Chondrocyte (in vitro differentiated cells): ENCODE results near the gene SPTBN1. TPM values are rescaled to one million over a fixed set of nuclear protein-coding genes. Genes with fewer than 3 reads are reported as not detected.

Experiments used
- DNase-seq: peaks from one replicate; pipeline ENCODE4 v3.0.0; 2021; ENCODE audit warnings: mixed read lengths, low spot score
- H3K27ac Mint-ChIP-seq: one replicate; pipeline ENCODE4 v1.8.0; 2021; ENCODE audit warnings: mild to moderate bottlenecking, moderate library complexity, mixed read lengths; ENCODE audit not compliant: unreplicated experiment
- H3K27me3 Mint-ChIP-seq: 2 replicates; pipeline ENCODE4 v1.8.0; 2021; ENCODE audit warnings: low read depth, mixed read lengths
- H3K36me3 Mint-ChIP-seq: 2 replicates; pipeline ENCODE4 v1.8.0; 2021; ENCODE audit warnings: low read depth, mixed read lengths
- H3K4me1 Mint-ChIP-seq: 2 replicates; pipeline ENCODE4 v1.8.0; 2021; ENCODE audit warnings: low read depth, mild to moderate bottlenecking, mixed read lengths
- H3K4me3 Mint-ChIP-seq: one replicate; pipeline ENCODE4 v1.8.0; 2021; ENCODE audit warnings: mild to moderate bottlenecking, moderate library complexity, mixed read lengths; ENCODE audit not compliant: unreplicated experiment
- H3K9me3 Mint-ChIP-seq: 2 replicates; pipeline ENCODE4 v1.8.0; 2021; ENCODE audit warnings: low read depth, mixed read lengths
- CTCF ChIP-seq: fragments of 200-600 bp; sonication (generic); IDR thresholded peaks from 2 replicates; pipeline ENCODE4 v1.5.0; 2021; ENCODE audit warnings: antibody characterized with exemption, mild to moderate bottlenecking, moderate library complexity
- total RNA-seq: library from RNA; stranded (reverse); gene quantifications from 3 replicates; pipeline ENCODE4 v1.2.1, GENCODE V29; 2021

Gene SPTBN1
- total RNA-seq, 1 donor from 2014 or later = 297 TPM

GRCh38 chr2:54599326-54599710 lies 143.2 kb downstream of the SPTBN1 start:
- H3K27me3 Mint-ChIP-seq = no peaks in the 10 kb centered on the region
- peaks cover 7% of the 10 kb centered on the region for H3K36me3 Mint-ChIP-seq
- no peak for DNase-seq
- H3K4me1 Mint-ChIP-seq = peaks cover 88% of the 10 kb centered on the region
- H3K9me3 Mint-ChIP-seq = no peaks in the 10 kb centered on the region
- H3K27ac Mint-ChIP-seq = peak overlapping the region; percentile 64
- no peak overlapping the region for H3K4me3 Mint-ChIP-seq
- TF ChIP-seq CTCF = no peak

GRCh38 chr2:54599914-54600313 lies 143.8 kb downstream of the SPTBN1 start:
- no peak for DNase-seq
- Mint-ChIP-seq H3K9me3 (no peaks in the 10 kb centered on the region), H3K27ac (peak overlapping the region; percentile 84), H3K36me3 (peaks cover 7% of the 10 kb centered on the region), H3K27me3 (no peaks in the 10 kb centered on the region), H3K4me3 (no peak overlapping the region), H3K4me1 (peaks cover 94% of the 10 kb centered on the region)
- TF ChIP-seq CTCF = no peak

- Mint-ChIP-seq H3K36me3 (peaks cover 7% of the 10 kb centered on the region), H3K27ac (no peak overlapping the region), H3K4me3 (no peak overlapping the region), H3K4me1 (peaks cover 99% of the 10 kb centered on the region), H3K9me3 (no peaks in the 10 kb centered on the region), H3K27me3 (no peaks in the 10 kb centered on the region)
- no peak for TF ChIP-seq CTCF
- no peak for DNase-seq
Observed at GRCh38 chr2:54601339-54601738, 145.2 kb downstream of the SPTBN1 start.

GRCh38 chr2:54602736-54603322 lies 146.7 kb downstream of the SPTBN1 start:
- H3K27ac Mint-ChIP-seq = peak overlapping the region; percentile 81
- H3K27me3 Mint-ChIP-seq = no peaks in the 10 kb centered on the region
- peaks cover 92% of the 10 kb centered on the region for H3K4me1 Mint-ChIP-seq

GRCh38 chr2:54603357-54603756 lies 147.2 kb downstream of the SPTBN1 start:
- TF ChIP-seq CTCF = peak; percentile 28
- no peak overlapping the region for H3K4me3 Mint-ChIP-seq
- DNase-seq = no peak
- H3K36me3 Mint-ChIP-seq = peaks cover 9% of the 10 kb centered on the region
- H3K27me3 Mint-ChIP-seq = no peaks in the 10 kb centered on the region
- H3K4me1 Mint-ChIP-seq = peaks cover 92% of the 10 kb centered on the region
- peak overlapping the region; percentile 81 for H3K27ac Mint-ChIP-seq
- no peaks in the 10 kb centered on the region for H3K9me3 Mint-ChIP-seq

More at GRCh38 chr2:54602736-54603322, 146.7 kb downstream of the SPTBN1 start:
- H3K9me3 Mint-ChIP-seq = no peaks in the 10 kb centered on the region
- no peak for DNase-seq
- no peak overlapping the region for H3K4me3 Mint-ChIP-seq
- H3K36me3 Mint-ChIP-seq = peaks cover 7% of the 10 kb centered on the region
- no peak for TF ChIP-seq CTCF
